CD4-positive, alpha-beta T cell treated with Interleukin-12 subunit alpha and Interleukin-12 subunit beta, for 1 hour (primary cell): ENCODE data around the gene RFNG.

Experiments used
- DNase-seq: peaks from one replicate; pipeline ENCODE4 v3.0.0-alpha.2; 2020

Gene RFNG

DNA sequence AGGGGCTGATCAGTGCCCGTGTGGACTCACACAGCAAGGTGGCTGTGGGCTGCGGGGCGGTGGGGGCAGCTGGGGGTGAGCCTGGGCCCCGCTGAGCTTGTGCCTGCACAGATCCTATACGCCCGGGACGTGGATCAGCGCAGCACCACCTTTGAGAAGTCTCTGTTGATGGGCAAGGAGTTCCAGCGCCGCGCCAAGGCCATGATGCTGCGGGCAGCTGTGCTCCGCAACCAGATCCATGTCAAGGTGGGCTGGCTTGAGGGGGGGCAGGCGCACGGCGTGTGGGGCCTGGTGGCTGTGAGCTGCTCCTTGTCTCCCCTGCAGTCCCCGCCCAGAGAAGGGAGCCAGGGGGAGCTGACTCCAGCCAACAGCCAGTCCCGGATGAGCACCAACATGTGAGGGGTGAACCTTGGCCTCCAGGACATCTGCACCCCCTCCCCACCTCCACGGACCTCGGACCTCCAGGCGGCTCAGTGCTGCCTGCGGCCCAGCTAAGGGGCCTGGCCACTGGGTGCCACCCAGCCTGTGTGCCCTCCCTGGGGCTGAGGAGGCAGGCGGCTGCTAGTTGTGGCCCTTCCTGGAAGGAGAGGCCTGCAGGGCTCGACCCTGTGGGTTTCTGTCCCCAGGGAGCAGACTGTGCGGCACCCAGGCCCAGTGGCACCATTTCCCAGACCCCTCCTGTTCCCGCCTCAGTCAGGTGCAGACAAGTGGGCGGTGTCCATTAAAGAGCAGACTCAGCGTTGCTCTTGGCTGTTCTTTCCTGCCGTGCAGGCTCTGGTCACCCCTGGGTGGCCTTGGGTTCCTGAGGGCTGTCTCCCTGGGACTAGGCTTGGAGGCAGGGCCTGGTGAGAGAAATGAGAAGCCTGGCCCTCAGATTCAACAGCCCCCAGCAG, 5.4 kb upstream of the RFNG start:
- no peak for DNase-seq

DNA sequence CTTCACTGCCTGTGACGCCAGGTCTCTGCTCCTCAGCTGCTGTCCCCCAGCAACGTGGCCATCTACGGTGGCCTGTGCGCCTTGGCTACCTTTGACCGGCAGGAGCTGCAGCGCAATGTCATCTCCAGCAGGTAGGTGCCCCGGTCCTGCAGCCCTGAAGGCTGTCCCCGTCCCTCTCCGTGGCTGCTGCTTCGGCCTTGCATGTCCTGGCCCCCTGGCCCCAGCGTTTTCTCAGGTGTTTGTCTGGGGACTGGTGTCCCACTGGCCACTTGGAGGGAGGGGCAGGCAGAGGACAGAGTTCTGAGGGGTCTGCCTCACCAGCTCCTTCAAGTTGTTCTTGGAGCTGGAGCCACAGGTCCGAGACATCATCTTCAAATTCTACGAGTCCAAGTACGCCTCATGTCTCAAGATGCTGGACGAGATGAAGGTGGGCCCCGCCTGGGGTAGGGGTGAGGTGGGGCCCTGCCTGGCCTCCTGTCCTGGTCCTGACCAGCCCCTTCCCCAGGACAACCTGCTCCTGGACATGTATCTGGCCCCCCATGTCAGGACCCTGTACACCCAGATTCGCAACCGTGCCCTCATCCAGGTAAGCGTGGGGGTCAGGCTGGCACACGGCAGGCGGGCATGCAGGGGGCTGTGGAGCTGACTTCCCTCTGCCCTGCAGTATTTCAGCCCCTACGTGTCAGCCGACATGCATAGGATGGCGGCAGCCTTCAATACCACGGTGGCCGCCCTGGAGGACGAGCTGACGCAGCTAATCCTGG, 4.5 kb upstream of the RFNG start:
- DNase-seq = no peak

DNA sequence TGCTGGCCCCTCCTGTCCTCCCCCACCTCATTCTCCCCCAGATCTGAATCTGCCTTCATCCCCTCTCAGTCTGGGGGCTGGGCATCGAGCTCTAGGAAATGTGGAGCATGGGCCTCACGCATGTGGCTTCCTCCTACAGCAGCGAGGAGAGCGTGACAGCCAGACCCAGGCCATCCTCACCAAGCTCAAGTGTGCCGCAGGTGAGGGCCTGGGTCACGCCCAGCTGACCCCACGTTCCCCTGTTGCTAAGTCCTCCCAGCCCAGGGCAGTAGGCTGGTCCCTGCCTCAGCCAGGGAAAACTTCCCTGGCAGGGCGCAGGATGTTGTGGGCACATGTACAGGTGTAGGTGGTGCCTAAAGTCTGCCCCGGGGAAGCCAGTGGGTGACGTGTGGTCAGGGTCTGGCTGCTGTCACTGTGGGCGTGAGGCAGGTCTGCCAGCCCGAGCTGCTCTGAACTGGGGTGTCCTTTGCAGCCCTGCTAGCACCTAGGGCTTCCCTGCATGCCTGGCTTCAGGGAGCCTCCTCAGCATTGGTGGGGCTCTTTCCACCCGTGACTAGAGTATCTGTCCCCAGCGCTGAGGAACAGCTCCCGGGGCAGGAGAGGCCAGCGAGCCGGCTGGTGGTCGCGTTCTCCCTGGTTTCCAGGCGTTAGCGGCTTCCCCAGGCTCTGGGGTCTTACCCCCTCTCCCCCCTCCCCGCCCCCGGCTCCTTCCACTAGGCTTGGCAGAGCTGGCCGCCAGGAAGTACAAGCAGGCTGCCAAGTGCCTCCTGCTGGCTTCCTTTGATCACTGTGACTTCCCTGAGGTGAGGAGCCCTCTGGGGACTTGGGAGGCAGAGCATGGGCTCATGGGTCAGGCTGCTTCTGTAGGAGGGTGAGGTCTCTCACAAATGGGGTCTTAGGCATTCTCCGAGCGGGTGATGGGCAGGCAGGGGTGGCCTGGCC, 3.7 kb upstream of the RFNG start:
- DNase-seq = no peak

DNA sequence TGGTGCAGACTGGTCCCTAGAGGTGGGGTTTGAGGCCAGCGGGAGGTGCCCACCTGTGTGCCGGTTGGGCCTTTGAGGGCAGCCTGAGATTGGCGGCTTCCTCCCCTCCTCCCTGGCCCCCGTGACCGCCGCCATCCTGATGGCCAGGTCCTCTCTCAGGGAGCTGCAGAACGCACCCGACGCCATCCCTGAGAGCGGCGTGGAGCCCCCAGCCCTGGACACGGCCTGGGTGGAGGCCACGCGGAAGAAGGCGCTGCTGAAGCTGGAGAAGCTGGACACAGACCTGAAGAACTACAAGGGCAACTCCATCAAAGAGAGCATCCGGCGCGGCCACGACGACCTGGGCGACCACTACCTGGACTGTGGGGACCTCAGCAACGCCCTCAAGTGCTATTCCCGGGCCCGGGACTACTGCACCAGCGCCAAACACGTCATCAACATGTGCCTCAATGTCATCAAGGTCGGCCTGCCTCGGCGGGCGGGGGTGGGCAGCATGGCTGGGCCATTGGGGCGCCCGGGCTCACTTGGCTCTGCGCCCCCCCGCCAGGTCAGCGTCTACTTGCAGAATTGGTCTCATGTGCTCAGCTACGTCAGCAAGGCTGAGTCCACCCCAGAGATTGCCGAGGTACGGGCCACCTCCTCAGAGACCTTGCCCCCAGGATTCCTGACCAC, 2.9 kb upstream of the RFNG start:
- DNase-seq = no peak

DNA sequence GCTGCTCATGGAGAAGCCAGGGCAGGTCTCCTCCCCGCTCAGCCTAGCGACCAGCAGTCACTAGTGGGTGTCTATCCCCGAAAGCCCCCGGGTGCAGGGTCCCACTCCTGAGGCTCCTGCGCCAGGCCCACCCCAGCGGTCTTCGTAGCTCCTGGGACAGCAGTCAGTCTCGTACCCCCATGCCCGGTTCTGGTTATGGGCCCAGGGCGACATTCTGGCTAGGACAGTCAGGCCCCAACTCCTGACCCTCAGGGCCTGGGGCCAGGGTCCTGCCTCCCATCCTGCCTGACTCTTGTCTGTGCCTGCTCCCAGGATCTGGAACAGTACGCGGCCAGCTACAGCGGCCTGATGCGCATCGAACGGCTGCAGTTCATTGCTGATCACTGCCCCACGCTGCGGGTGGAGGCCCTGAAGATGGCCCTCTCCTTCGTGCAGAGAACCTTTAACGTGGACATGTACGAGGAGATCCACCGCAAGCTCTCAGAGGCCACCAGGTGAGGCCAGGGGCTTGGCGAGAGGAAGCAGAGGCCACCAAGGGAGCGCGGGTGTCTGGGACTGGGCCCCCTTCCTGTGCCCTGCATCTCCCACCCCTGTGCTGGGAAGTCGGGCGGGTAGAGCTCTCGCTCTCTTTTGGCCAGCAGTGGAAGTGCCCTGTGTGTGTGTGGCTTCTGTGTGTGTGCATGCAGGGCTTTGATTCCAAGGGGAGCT, 2.1 kb upstream of the RFNG start:
- no peak for DNase-seq

DNA sequence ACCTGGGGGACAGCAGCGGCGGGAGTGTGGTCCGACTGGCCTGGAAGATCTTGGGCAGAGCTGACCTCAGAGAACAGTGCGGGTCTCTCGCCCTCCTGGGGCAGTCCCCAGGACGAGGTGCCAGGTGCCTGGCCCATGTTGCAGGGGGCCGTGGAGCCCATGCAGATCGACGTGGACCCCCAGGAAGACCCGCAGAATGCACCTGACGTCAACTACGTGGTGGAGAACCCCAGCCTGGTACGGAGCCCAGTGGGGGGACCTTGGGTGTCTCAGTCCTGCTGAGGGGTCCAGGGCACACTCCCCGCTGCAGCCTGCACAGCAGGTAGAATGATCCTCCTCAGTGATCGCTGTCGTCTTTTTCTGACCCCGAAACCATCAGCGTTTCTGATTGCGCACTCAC, 1.5 kb upstream of the RFNG start:
- DNase-seq = no peak

DNA sequence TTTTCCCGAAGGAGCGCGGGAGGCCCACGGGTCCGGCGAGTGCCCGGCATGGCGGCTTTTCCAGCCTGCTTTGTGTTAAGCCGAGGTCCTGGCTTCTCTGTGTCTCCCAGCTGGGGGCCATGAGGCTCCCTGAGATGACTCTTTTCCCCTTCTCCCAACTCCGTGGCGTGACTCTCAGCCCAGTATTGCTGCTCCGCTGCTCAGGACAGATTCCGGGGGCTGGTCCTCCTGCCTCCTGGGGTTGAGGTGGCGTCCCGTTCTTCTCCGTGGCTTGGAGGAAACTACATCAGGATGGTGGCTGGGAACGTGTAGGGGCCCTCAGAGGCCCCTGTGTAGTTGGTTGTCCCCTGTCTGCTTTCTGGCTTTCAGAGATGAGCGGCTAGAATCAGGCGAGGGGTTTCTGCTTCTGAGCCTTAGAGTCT, 1.0 kb upstream of the RFNG start:
- no peak for DNase-seq

DNA sequence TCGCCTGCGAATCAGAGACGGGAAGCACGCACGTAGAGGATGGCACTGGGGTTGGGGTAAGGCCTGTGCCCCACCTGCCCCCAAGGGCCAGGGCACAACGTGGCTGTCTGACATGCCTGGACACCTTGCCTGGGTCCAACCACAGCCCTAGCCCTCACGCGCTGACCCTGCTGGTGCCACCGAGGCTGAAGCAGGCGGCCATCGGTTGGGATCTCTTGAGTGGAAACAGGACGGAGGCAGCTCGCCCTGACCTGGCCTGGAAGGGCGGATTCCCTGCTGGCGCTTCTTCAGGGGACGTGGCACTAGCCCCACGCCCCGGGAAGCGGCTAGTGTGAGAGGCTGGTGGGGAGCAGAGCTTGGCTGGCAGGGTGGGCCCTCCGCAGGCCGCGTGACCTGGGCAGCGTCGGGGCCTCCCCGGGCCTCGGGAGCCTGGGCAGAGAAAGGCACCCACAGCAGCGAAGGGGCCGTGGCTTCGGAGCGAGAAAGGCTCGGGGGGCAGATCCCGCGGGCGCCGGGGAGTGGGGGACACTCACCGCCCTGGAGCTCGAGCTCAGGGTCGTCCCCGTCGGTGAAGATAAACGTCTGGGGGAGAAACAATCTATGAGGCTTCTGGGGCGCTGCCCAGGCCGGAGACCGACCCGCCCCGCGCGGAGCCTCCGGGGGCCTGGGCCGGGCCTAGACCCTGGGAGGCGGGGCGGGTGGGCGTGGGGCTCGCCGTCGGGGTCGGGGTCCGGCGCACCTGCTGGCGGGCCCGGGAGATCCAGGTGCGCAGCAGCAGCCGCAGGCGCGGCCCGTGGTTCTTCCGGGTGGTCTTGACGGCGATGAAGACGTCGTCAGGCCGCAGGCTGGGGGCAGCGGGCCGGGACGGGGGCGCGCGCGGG, 610 bp downstream of the RFNG start:
- no peak for DNase-seq

DNA sequence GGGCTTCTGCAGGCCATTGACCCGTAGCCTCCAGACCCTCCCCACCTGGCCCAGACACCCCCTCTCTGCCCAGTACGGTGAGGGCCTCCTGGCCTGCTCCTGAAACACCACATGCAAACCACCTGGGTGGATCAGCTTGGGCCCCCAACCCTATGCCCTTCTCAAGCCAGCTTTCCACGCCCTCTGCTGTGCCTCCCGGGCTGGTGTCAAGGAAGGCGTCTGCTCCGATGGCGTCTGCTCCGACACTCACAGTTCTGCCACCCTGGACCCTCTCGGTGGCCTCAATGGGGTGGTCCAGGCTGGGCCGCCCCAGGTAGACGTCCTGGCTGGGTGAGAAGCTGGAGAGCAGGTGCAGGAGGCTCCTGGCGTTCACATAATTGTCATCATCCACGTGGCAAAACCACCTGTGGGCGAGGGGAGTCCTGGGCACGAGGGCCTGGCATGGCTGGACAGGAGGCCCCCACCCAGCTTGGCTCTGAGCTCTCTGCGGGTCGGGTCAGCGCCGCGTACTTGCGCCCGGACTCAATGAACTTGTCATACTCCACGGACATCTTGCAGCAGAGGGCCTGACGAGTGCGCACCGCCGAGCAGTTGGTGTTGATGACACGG, 1.4 kb downstream of the RFNG start:
- DNase-seq = no peak

DNA sequence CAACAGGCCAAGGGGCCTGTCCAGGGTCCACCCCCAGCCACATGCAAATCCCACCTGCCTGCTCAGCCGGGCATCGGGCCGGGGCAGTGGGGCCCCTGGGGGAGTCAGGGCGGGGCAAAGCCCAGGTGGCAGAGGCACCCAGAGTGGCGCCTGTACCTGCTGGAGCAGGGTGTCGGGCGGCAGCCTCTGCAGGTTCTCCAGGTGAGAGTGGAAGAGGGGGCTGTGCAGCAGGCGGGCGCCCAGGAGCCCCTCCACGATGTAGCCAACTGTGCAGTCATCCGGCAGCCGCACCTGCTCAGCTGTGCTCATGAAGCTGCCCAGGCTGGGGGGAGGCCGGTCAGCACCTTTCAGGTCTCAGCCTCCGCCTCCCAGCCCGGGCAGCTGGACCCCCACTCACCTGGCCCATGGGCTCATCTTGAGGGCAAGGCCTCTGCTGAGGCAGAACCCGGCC, 2.1 kb downstream of the RFNG start:
- no peak for DNase-seq

DNA sequence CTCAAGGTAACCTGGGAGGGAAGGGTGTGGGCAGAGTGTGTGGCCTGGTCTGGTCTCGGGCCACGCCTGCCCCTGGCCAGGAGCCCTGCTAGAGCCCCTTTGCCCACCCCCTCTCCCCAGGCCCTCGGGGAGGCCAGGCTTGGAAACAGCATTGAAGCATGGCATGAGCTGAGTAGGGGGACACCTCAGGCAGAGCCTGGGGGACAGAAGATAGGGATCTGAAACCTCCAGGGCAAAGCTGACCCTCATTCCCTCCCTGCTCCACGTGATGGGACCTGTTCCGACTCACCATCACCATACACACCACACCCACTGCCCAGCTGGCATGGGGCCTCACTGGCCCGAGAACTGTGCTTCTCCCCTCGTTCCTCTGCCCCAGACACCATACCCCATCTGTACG, 2.5 kb downstream of the RFNG start:
- no peak for DNase-seq

DNA sequence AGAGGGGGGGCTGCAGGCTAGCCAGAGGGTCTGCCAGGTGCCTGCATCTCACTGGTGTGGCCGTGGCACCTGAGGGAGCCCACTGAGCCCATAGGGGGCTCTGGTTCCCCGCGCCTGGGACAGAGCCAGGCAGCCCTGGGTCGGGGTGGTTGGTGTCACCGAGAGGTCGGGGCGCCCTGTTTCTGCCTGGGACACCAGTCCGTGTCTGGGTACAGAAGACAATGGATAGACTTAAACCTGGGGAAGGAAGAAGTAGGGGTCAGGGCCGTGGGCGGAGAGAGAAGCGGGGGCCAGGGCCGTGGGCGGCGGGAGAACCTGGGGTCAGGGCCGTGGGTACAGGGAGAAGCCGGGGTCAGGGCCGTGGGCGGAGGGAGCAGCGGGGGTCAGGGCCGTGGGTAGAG, 3.0 kb downstream of the RFNG start:
- no peak for DNase-seq

DNA sequence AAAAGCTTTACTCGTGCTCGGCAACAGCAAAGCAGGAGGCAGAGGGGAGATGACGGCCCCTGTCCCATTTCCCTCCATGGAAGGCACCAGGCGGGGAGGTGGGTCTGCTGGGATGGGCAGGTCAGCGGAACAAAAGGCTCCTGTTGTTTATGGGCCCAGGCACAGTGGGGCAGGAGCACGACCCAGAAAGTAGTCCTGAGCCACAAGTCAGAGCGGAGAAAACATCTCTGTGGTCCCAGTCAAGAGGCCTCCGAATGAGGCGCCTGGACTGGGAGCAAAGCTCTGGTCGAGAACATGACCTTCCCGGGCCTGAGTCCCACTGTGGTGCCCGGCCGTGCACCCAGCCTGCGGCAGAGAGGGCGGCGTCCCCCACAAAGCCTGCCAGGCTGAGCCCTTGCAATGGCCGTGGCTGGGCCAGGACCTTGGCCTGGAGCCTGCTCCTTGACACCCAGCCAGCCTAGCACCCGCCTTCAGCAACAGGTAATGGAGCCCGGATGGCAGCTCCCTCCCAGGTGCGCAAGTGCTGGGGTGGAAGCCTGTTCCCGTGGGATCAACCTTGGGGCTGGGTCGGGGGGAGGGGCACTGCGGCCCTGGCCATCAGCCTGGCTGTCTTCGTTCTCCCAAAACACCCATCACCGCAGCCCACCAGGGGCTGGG, 3.6 kb downstream of the RFNG start:
- DNase-seq = no peak

DNA sequence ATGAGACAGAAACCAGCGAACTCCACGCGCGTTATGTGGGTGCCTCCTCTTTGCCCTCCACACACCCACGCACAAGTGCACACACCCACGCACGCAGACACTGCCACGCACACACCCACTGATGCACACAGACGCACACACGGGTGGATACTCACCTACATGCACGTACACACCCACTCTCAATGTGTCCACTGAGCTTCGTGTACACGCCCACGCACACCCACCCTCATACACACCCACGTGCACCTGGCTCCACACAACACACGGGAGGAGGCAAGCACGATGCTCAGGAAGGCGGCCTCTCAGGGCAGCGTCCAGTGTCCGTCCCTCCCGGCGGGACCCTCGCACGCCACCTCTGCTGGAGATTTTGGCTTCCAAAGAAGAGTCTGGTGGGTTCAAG, 4.2 kb downstream of the RFNG start:
- DNase-seq = no peak

DNA sequence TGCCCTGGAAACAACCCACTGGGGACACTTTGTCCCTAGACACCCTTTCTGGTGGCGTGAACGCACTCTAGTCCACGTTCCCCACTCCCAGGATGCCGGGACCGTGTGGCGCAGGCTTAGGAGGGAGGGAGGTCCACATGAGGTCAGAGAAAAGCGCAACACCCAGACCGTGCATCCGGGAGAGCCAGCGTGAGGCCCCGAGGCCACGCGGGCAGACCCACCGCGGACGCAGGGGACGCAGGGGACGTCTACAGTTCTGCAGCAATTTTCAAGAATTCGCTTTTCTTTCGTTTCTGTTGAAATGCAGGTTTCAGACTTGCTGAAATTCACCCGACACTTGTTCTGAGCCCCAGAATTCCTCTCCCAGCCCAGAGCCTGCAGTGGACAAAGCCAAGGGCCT, 4.7 kb downstream of the RFNG start:
- DNase-seq = no peak

DNA sequence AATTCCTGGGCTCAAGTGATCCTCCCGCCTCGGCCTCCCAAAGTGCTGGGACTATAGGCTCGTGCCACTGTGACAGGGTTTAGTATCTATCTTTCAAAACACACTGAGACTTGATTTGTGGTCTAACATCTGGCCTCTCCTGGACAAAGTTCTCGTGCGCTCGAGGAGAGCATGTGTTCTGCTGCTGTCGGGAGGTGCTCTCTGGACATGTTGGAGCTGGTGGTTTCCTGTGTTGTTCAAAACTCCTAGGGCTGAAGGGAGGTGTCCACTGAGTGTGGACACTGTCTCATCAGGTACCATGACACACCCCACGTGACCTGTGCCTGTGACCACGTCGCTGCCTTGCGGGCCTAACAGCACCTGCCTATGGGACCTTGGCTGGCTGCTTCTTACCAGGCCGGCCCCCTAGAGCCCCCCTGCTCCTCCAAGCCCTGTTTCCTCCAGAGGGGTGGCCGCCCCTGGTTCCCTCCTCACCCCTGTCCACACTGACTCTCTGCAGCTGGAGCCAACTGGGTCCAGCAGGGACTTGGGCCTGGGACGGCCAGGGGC, 5.6 kb downstream of the RFNG start:
- DNase-seq = no peak

DNA sequence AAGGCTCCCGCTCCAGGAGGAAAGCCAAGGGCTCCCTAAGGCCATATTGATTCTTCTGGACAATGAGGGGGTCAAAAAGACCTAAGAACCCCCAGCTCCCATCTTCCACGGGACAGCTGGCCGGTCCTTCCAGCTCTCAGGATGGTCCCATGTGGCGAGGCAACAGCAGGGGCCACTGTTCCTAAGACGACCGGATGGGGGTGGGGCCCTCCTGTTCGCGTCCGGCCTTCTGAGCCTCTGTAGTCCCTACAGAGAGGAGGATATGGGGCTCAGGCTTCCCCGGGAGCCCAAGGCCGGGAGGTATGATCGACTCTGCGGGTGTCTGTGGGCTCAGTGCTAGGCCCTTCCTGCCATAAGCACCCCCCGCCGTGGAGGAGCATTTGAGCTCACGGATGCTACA, 8.1 kb downstream of the RFNG start:
- DNase-seq = no peak

DNA sequence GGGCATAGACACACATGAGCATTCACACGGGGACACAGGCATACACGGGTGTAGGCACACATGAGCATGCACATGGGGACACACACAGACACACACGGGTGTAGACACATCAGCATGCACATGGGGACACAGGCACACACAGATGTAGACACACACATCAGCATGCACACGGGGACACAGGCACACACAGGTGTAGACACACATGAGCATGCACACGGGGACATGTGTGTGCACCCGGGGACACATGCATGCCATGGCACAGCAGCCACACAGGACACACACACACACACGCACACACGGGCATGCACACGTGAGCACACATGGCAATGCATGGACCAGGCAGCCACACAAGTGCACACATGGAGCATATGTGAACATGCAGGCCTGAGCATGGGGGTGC, 9.0 kb downstream of the RFNG start:
- no peak for DNase-seq

DNA sequence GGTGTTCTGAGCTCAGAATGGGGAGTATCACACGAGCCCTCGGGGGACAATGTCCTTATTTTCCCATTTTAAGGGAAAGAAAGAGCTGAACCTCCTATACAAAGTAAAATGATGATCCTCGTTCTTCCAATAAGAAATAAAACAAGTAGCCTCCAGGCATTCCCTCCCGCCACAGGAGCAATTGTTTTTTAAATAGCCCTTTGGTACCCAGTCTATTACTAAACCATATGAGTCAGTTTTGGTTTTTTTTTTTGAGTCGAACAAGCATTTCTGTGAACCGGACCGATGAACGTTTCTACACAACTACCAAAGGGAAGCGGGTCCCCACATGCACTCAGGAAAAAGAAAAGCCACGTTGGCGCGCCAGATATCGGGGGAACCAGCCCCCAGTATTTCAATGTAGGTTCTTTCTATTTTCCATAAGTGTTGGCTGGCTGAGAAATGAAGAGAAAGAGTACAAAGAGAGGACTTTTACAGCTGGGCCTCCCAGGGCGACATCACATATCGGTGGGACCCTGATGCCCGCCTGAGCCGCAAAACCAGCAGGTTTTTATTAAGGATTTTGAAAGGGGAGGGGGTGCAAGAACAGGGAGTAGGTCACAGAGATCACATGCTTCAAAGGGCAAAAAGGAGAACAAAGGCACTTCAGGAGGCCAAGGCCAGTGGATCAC, 10.3 kb downstream of the RFNG start:
- no peak for DNase-seq
